HG02610 (cell line): ENCODE results near the gene AP4B1.

Experiments used
- ATAC-seq: cut with Tn5 transposase; IDR thresholded peaks from one replicate; pipeline ENCODE4 v1.9.1; 2021; ENCODE audit warnings: mild to moderate bottlenecking, moderate library complexity; ENCODE audit not compliant: unreplicated experiment

The AP4B1 gene

DNA sequence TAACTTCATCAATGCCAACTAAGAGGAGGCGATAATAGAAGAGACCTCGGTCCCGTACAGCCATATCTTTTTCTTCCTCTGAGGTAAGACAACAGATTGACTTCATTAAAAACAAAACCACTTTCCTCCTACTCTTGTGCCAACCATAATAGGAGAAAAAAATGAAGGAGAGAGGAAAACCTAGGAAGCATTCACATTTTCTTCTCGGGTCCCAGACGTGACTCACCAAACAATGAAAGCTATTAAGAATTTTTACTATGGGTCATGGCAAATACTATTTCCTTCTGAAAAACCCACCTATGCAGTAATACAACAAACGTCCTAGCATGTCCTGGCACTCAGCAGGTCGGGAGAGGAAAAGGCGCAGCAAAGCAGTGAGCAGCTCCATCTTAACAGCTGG is 8.6 kb downstream of the AP4B1 start:
- ATAC-seq, result no peak

- no peak for ATAC-seq
Observed at GRCh38 chr1:113895098-113895497, 9.5 kb downstream of the AP4B1 start.

DNA sequence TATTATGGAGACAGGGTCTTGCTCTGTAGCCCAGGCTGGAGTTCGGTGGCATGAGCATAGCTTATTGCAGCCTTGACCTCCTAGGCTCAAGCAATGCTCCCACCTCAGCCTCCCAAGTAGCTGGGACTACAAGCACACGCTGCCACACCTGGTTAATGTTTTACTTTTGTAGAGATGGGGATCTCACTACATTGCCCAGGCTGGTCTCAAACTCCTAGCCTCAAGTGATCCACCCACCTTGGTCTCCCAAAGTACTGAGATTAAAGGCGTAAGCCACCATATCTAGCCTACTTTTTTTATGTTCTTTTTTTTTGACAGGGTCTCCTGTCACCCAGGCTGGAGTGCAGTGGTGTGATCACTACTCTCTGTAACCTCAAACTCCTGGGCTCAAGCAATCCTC is 11.3 kb downstream of the AP4B1 start:
- no peak for ATAC-seq

DNA sequence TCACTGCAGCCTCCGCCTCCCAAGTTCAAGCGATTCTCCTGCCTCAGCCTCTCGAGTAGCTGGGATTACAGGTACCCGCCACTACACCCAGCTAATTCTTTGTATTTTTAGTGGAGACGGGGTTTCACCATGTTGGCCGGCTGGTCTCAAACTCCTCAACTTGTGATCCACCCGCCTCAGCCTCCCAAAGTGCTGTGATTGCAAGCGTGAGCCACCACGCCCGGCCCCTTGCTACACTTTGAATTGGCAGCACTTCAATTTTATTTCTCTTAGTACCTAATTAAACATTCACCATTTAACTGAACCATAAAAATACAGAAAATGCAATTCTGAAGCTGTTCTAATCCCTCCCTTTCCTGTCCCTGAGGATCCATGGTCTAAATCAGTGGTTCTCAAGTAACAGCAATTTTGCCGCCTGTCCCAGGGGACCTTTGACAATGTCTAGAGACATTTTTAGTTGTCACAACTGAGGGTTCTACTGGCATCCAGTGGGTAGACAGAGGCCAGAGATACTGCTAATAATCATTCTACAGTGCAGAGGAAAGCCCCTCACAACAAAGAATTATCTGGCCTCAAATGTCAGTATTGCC is 12.9 kb downstream of the AP4B1 start:
- no peak for ATAC-seq

DNA sequence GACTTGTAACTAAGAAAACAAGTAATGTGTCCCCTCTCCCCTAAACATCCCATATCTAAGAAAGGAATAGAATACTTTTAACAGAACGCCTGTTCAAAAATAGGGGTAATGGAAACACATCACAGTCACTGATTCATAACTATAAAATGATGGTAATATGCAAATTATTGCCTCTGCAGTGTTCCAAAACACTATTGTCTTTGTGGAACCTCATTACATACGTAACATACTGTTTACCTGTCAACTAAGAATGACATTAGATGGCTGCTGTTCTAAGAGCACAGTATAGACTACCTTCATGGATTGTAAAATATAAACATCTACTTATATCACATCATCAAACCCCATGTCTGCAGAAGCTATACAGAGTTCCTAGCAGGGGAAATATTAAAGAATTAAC is 13.8 kb downstream of the AP4B1 start:
- no peak for ATAC-seq

DNA sequence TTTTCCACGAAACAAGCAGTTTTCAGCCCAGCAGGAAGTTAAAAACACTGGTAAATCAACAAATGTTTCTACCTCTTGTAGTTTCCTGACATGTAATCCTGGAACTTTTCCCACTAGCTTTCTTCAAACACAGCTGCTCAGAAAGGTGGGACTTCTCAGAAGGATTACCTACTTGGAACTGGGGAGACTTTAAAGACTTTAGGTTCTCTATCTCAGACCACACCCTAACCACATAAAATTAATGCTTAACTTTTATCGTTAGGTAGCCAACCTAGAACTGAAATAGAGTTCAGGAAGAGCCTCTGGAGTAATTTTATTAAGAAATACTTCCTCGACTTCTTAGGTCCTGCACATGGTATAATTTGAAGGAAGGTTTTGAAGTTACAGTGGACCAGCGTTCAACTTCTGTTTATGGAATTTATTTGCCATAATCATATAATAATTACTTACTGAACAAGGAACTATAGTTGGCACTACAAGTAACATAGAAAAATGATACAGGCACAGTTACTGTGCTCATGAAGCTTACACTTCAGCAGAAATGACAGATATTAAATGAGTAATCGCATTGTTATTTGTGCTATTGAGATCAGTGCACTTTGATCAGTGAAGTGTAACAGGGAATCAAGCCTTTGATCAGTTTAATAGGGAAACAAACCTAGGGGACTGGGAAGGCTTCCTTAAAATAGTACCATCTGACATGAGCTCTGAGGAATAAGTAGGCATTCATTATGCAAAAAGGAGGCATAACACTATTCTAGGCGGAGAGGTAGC is 17.0 kb downstream of the AP4B1 start, which contains the start of gene BCL2L15:
TSS of gene BCL2L15 (minus strand) at position 180 of the 774 bp plus-strand sequence. CDS start 206 bp downstream, outside the sequence.
- no peak for ATAC-seq

DNA sequence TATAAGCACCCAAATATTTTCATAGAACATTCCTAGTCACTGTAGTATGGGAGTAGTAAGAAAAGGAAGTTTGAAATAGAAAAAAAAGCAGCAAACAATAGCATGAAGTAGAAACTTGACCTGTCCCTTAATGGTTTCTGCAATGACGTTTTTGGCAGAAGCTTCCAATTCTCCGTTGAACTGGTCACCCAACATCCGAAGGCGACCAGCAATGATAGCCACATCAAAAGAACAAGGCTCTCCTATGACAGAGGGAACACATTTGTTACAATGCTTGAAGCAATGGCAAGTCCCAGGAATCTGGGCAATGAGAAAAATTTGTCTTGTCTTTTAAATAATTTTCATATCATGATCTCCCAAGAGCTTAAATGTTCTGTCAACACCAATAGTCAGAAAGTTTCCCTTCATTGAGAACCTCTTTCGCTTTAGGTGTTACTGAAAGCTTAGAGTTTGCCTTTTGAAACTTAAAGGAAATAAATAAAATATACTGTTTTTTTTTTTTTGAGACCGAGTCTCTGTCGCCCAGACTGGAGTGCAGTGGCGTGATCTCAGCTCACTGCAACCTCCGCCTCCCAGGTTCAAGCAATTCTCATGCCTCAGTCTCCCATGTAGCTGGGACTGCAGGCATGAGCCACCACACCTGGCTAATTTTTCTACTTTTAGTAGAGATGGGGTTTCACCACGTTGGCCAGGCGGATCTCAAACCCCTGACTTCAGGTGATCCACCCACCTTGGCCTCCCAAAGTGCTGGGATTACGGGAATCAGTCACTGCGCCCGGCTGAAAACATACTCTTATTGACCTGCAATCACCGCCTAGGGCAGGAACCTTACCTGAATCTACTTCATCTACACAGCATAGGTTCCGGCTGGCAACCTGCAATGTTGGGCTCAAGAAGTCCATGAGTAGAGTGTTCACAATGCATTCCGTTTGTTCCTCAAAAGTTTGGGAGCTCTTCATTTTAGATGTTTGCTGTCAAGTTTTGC is 17.9 kb downstream of the AP4B1 start:
- no peak for ATAC-seq

- no peak for ATAC-seq
Observed at GRCh38 chr1:113881661-113882060, 22.9 kb downstream of the AP4B1 start.

DNA sequence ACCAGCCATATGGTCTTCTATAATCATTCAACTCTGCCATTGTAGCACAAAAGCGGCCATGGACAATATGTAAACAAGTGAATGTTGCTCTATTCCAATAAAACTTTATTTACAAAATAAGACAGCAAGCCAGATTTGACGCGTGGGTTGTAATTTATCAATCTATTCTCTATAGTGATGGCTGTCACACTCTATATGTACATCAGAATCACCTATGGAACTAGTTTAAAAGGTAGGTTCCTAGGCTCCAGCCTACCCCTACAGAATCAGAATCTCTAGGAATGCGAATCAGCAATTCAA is 24.9 kb downstream of the AP4B1 start:
- ATAC-seq, result no peak

DNA sequence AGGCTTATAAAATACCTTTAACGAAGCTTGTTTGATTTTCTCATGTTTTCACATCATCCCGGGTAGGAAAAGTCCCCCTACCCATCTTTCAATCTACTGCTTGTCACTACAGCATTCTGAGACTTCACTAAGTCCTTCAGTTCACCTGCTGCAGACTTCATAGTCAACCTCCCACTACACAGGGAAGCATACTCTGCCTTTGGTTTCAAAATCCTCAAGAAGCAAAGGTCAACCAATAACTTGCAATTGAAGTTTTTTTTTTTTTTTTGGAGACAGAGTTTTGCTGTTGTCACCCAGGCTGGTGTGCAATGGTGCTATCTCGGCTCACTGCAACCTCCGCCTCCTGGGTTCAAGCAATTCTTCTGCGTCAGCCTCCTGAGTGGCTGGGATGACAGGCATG is 28.4 kb downstream of the AP4B1 start:
- ATAC-seq, result no peak

GRCh38 chr1:113875714-113876113 is 28.9 kb downstream of the AP4B1 start:
- no peak for ATAC-seq

GRCh38 chr1:113874012-113874879 is 30.4 kb downstream of the AP4B1 start:
- ATAC-seq, result peak; percentile 41

GRCh38 chr1:113872219-113872935 is 32.2 kb downstream of the AP4B1 start:
- no peak for ATAC-seq

DNA sequence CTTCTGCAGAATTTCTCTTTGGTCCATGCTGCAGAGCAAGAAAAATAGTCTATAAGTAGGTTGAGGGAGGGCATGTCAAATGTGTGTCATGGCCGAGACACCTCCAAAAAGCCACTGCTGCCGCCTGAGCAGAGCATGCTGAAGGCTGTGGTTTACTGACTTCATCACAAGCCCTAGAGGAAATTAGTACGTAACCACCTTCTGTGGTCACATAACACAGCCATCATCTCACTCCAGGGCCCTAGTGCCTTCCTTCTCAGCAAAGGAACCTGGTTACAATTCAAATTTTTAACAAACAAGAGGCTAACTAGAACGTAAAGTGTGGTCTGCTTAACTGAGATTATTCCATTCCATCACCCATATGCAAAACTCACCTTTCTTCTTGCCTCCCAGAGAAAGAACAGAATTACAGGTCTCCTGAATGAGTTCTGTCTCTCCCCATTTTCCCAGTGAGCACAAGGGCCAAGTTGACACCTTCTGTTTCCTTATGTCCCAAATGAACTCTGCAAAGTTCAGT is 32.9 kb downstream of the AP4B1 start, which contains the start of gene PTPN22:
TSS of gene PTPN22 (minus strand) at position 116 of the 517 bp plus-strand sequence.
- ATAC-seq, result peak; percentile 90

DNA sequence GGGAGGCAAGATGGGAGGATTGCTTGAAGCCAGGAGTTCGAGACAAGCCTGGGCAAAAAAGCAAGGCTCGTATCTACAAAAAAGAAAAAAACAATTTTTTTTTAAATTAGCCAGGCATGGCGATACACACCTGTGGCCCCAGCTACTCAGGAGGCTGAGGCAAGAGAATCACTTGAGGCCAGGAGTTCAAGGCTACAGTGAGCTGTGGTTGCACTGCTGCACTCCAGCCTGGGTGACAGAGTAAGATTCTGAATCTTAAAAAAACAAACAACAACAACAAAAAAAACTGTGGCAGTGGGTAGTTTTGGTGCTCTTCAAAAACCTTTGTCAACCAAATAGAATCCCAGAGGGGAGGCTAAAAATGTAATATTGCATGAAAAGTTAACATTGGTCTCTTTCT is 33.8 kb downstream of the AP4B1 start:
- no peak for ATAC-seq

DNA sequence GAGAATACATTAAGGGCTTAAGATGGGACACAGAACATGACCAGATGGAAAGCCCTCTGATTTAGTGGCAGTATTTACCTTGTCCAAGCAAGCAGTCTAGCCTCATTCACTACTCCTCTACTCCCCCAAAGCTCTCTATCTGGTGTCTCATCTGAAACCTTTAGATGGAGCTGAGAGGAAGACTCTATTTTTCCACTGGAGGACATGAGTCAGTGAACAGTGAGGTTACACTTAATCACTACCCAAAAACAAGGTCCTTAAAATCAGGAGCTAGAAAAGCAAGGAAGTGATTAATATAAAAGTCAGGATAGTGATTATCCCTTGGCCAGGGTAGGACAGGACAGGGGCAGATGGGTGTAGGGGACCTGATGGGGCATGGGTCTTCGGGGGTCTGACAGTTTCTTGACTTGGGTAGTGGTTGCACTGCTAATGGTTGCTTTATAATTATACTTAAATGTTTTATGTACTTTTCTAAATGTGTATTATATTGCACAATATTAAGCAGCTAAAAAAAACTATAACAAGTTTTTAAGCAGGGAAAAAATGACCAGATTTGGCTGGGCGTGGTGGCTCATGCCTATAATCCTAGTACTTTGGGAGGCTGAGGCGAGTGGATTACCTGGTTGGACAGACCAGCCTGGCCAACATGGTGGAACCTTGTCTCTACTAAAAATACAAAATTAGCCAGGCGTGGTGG is 36.1 kb downstream of the AP4B1 start:
- ATAC-seq, result no peak

- no peak for ATAC-seq
Observed at GRCh38 chr1:113861641-113862040, 43.0 kb downstream of the AP4B1 start.

- ATAC-seq, result no peak
Observed at GRCh38 chr1:113860891-113861290, 43.7 kb downstream of the AP4B1 start.
